ENCODE results near the gene CAPN11. TPM values are rescaled to one million over a fixed set of nuclear protein-coding genes. Genes with fewer than 3 reads are reported as not detected.

Gene CAPN11
- total and polyA plus RNA-seq, 2 experiments from 2014 or later = 1.1 to 1.7 TPM

DNA sequence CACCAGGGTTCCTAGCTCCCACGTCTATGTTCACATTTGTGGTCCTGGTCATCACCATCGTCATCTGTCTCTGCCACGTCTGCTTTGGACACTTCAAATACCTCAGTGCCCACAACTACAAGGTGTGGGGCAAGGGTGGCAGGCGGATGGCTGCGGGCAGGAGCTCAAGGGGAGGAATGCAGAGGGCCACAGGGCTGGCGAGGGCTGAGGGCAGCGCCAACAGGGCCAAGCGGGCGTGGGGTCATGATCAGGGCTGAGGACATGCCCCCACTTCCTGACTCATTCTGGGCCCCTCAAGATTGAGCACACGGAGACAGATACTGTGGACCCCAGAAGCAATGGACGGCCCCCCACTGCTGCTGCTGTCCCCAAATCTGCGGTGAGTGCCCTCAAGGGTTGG is 4.6 kb upstream of the CAPN11 start (continued):
- TF ChIP-seq, protein P1, sequence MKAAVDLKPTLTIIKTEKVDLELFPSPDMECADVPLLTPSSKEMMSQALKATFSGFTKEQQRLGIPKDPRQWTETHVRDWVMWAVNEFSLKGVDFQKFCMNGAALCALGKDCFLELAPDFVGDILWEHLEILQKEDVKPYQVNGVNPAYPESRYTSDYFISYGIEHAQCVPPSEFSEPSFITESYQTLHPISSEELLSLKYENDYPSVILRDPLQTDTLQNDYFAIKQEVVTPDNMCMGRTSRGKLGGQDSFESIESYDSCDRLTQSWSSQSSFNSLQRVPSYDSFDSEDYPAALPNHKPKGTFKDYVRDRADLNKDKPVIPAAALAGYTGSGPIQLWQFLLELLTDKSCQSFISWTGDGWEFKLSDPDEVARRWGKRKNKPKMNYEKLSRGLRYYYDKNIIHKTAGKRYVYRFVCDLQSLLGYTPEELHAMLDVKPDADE (IDR thresholded peaks at IDR 0.05) = no peak
- TF ChIP-seq, protein P2, sequence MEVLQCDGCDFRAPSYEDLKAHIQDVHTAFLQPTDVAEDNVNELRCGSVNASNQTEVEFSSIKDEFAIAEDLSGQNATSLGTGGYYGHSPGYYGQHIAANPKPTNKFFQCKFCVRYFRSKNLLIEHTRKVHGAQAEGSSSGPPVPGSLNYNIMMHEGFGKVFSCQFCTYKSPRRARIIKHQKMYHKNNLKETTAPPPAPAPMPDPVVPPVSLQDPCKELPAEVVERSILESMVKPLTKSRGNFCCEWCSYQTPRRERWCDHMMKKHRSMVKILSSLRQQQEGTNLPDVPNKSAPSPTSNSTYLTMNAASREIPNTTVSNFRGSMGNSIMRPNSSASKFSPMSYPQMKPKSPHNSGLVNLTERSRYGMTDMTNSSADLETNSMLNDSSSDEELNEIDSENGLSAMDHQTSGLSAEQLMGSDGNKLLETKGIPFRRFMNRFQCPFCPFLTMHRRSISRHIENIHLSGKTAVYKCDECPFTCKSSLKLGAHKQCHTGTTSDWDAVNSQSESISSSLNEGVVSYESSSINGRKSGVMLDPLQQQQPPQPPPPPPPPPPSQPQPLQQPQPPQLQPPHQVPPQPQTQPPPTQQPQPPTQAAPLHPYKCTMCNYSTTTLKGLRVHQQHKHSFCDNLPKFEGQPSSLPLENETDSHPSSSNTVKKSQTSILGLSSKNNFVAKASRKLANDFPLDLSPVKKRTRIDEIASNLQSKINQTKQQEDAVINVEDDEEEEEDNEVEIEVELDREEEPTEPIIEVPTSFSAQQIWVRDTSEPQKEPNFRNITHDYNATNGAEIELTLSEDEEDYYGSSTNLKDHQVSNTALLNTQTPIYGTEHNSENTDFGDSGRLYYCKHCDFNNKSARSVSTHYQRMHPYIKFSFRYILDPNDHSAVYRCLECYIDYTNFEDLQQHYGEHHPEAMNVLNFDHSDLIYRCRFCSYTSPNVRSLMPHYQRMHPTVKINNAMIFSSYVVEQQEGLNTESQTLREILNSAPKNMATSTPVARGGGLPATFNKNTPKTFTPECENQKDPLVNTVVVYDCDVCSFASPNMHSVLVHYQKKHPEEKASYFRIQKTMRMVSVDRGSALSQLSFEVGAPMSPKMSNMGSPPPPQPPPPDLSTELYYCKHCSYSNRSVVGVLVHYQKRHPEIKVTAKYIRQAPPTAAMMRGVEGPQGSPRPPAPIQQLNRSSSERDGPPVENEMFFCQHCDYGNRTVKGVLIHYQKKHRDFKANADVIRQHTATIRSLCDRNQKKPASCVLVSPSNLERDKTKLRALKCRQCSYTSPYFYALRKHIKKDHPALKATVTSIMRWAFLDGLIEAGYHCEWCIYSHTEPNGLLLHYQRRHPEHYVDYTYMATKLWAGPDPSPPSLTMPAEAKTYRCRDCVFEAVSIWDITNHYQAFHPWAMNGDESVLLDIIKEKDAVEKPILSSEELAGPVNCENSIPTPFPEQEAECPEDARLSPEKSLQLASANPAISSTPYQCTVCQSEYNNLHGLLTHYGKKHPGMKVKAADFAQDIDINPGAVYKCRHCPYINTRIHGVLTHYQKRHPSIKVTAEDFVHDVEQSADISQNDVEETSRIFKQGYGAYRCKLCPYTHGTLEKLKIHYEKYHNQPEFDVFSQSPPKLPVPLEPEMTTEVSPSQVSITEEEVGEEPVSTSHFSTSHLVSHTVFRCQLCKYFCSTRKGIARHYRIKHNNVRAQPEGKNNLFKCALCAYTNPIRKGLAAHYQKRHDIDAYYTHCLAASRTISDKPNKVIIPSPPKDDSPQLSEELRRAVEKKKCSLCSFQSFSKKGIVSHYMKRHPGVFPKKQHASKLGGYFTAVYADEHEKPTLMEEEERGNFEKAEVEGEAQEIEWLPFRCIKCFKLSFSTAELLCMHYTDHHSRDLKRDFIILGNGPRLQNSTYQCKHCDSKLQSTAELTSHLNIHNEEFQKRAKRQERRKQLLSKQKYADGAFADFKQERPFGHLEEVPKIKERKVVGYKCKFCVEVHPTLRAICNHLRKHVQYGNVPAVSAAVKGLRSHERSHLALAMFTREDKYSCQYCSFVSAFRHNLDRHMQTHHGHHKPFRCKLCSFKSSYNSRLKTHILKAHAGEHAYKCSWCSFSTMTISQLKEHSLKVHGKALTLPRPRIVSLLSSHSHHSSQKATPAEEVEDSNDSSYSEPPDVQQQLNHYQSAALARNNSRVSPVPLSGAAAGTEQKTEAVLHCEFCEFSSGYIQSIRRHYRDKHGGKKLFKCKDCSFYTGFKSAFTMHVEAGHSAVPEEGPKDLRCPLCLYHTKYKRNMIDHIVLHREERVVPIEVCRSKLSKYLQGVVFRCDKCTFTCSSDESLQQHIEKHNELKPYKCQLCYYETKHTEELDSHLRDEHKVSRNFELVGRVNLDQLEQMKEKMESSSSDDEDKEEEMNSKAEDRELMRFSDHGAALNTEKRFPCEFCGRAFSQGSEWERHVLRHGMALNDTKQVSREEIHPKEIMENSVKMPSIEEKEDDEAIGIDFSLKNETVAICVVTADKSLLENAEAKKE (CRISPR knock-in tag; IDR thresholded peaks at IDR 0.05) = no peak

GRCh38 chr6:44156494-44157151 is 2.0 kb upstream of the CAPN11 start:
- H3K4me2 ChIP-seq = peak overlapping the region; percentile 55; the same call in 1 of the 2 replicates
- DNase-seq (ENCODE audit: low spot score) = peak; percentile 41
- Mint-ChIP-seq H3K27ac (peak overlapping the region; percentile 24; the same call in 1 of the 2 replicates), H3K9me3 (no peaks in the 10 kb centered on the region), H3K27me3 (ENCODE audit: insufficient read depth, low read depth, poor library complexity) (peaks cover 23% of the 10 kb centered on the region), H3K4me1 (peaks cover 26% of the 10 kb centered on the region), H3K36me3 (ENCODE audit: low read depth) (peaks cover 5% of the 10 kb centered on the region; the same call in 2 of the 3 replicates), H3K4me3 (no peak overlapping the region)
- H3K79me2 ChIP-seq (replicated peaks; ENCODE audit: insufficient read depth) = no peaks in the 10 kb centered on the region
- no peak overlapping the region for H2AFZ ChIP-seq
- no peak overlapping the region for H3K4me3 ChIP-seq
- H3K27me3 ChIP-seq (ENCODE audit: insufficient read depth) = no peaks in the 10 kb centered on the region
- no peaks in the 10 kb centered on the region for H4K20me1 ChIP-seq (replicated peaks; ENCODE audit: insufficient read depth)
- H3K27ac ChIP-seq (ENCODE audit: low read depth) = peak overlapping the region; percentile 79
- H3K9me2 ChIP-seq (ENCODE audit: insufficient read depth) = no peaks in the 10 kb centered on the region
- H3K36me3 ChIP-seq (ENCODE audit: insufficient read depth) = no peaks in the 10 kb centered on the region
- TF ChIP-seq NANOG (IDR thresholded peaks at IDR 0.05; ENCODE audit: borderline replicate concordance) = no peak
- TF ChIP-seq, protein P2 (CRISPR knock-in tag; IDR thresholded peaks at IDR 0.05) = 0 out of 2 replicates have a peak, but pooled peaks have one; percentile 12
- H3F3A ChIP-seq (replicated peaks; ENCODE audit: low read depth) = 0 out of 2 replicates have a peak, but pooled peaks cover 3% of the 10 kb centered on the region
- peaks cover 4% of the 10 kb centered on the region for H3K4me1 ChIP-seq (ENCODE audit: insufficient read depth)
- ATAC-seq = peak; percentile 46

Data from GM23338 (cell line).